HK-2 (cell line): ENCODE results near the gene OPRL1.
A peak's percentile ranks its signal among the peaks of the same experiment; 100 is the strongest.

Experiments
- DNase-seq: peaks from one replicate; pipeline ENCODE4 v3.0.0-alpha.2; 2018; ENCODE audit not compliant: unreplicated experiment

OPRL1 gene

GRCh38 chr20:64102647-64103354 lies 22.9 kb downstream of the OPRL1 start:
- DNase-seq = no peak

- DNase-seq = peak; percentile 1
Measured at GRCh38 chr20:64103871-64104666, 24.2 kb downstream of the OPRL1 start.

GRCh38 chr20:64104667-64105451 lies 25.0 kb downstream of the OPRL1 start:
- peak; percentile 0 for DNase-seq

- peak; percentile 0 for DNase-seq
Measured at GRCh38 chr20:64105846-64106434, 26.1 kb downstream of the OPRL1 start.

GRCh38 chr20:64106435-64106961 lies 26.6 kb downstream of the OPRL1 start:
- no peak for DNase-seq

- peak; percentile 0 for DNase-seq
Measured at GRCh38 chr20:64106981-64107735, 27.3 kb downstream of the OPRL1 start, which contains the start of gene NPBWR2. NPBWR2 (minus strand) TSS chr20:64107565; CDS start chr20:64106831, 734 bp downstream.

GRCh38 chr20:64107736-64108457 lies 28.0 kb downstream of the OPRL1 start:
- DNase-seq = peak; percentile 0

GRCh38 chr20:64108731-64109681 lies 29.1 kb downstream of the OPRL1 start:
- no peak for DNase-seq

- no peak for DNase-seq
Measured at GRCh38 chr20:64109831-64110391, 30.0 kb downstream of the OPRL1 start.

- DNase-seq = no peak
Measured at GRCh38 chr20:64110411-64111068, 30.7 kb downstream of the OPRL1 start.

- DNase-seq = no peak
Measured at GRCh38 chr20:64111841-64112641, 32.2 kb downstream of the OPRL1 start.

- DNase-seq = no peak
Measured at GRCh38 chr20:64112691-64113443, 33.0 kb downstream of the OPRL1 start.

- peak; percentile 0 for DNase-seq
Measured at GRCh38 chr20:64113444-64113775, 33.5 kb downstream of the OPRL1 start.

- DNase-seq = no peak
Measured at GRCh38 chr20:64113796-64114355, 34.0 kb downstream of the OPRL1 start.

- DNase-seq = no peak
Measured at GRCh38 chr20:64114356-64114971, 34.6 kb downstream of the OPRL1 start.
